Ovary (tissue), 3 donors: ENCODE results near the gene C21orf91.

Source experiments
- CTCF ChIP-seq, 3 donors: fragments of 450-650 bp in 2 of 3; fragments of 200-600 bp in 1 of 3; IDR thresholded peaks; one replicate each; pipeline versions ENCODE4 v1.5.1 to v1.8.0; 2016 to 2022; ENCODE audit warnings: antibody characterized with exemption in 3 of 3, mild to moderate bottlenecking in 1 of 3
- EP300 ChIP-seq: sonication (generic); formaldehyde crosslinking; IDR thresholded peaks from one replicate; pipeline ENCODE4 v1.6.1; 2017; ENCODE audit warnings: antibody characterized with exemption
- POLR2A ChIP-seq: fragments of 450-650 bp; IDR thresholded peaks from one replicate; pipeline ENCODE4 v1.6.1; 2017; ENCODE audit warnings: antibody characterized with exemption, mild to moderate bottlenecking, moderate library complexity
- donor health status: DM: no; HTN: no; CAD: no.

DNA sequence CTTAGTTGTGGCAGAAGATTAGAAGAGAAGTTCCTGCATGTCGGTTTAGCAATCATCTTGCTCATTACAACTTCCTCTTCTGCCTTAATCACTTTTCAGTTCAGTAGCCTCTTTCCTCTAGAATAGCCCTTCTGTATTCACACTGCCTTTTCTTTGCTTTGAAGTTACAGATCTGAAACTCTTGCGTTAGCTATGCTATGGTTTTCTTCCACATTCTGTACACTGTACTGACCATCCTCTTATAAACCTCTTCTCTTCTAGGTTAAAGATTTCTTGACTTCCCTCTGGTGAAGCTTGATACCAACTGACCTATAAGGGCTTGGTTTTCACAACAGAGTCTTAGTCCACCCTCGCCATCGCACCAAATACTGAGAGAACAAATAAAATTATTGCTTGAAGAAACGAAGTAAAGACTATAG lies 35.0 kb downstream of the C21orf91 start:
- TF ChIP-seq CTCF (IDR thresholded peaks at IDR 0.05) (no peak), POLR2A (no peak), EP300 (no peak)
